OCI-LY1 (cell line): ENCODE measurements around the gene ABCF3.

ENCODE experiments used
- EZH2 ChIP-seq: fragments of 200-600 bp; sonication (generic), shearing (Covaris generic); IDR thresholded peaks from 2 replicates; pipeline ENCODE4 v1.8.0; 2017; ENCODE audit warnings: borderline replicate concordance, mixed run types, mild to moderate bottlenecking, antibody characterized with exemption, low read length, moderate library complexity, mixed read lengths
- TF ChIP-seq, protein P1 (sequence below): fragments of 200-600 bp; sonication (generic), shearing (Covaris generic); IDR thresholded peaks from 2 replicates; pipeline ENCODE4 v1.5.1; 2017; ENCODE audit warnings: mild to moderate bottlenecking, antibody characterized with exemption, low read length, moderate library complexity, mixed read lengths

DNA sequence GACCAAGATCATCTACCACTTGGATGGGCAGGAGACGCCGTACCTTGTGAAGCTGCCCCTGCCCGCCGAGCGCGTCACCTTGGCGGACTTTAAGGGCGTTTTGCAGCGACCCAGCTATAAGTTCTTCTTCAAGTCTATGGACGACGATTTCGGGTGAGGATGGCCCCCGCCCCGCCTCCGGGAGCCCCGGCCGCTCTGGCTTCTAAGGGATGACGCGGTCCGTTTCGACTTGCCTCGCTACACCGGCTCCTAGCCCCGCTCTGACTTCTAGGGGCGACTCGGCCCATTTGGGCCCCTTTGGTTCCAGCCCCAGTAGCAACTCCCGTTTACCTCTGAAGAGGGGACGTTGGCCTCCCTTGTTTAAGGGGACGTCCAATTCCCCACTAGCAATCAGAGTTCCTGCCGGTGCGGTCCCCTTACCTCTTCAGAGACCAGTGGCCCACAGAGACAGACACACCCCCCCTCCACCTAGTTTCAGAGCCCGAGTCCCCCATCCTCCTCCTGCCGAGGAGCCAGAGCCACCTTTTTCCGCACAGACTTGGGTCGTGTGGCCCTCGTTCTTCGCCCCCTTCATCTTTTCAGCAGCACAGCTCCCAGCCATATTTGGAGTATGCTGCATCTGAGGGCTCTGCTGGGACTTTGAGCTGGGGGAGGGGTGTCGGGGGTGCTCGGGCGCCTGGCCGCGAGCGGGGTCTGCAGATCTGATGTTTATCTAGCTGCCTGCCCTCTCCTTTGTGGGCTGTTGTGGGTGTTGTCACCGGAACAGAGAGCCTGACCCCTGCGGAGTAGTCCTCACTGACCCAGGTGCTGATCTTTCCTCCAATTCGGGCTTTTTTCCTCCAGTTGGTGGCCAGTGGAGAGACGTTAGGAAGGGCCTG lies 30.1 kb upstream of the ABCF3 start:
- TF ChIP-seq, protein P1, sequence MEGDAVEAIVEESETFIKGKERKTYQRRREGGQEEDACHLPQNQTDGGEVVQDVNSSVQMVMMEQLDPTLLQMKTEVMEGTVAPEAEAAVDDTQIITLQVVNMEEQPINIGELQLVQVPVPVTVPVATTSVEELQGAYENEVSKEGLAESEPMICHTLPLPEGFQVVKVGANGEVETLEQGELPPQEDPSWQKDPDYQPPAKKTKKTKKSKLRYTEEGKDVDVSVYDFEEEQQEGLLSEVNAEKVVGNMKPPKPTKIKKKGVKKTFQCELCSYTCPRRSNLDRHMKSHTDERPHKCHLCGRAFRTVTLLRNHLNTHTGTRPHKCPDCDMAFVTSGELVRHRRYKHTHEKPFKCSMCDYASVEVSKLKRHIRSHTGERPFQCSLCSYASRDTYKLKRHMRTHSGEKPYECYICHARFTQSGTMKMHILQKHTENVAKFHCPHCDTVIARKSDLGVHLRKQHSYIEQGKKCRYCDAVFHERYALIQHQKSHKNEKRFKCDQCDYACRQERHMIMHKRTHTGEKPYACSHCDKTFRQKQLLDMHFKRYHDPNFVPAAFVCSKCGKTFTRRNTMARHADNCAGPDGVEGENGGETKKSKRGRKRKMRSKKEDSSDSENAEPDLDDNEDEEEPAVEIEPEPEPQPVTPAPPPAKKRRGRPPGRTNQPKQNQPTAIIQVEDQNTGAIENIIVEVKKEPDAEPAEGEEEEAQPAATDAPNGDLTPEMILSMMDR, result no peak
- no peak for TF ChIP-seq EZH2
